GM21390 (cell line): ENCODE measurements around the gene ATG7.

Source experiments
- ATAC-seq: cut with Tn5 transposase; IDR thresholded peaks from one replicate; pipeline ENCODE4 v1.9.1; 2021; ENCODE audit not compliant: unreplicated experiment

ATG7 gene

GRCh38 chr3:11603628-11604027 lies 331.4 kb downstream of the ATG7 start:
- no peak for ATAC-seq

GRCh38 chr3:11604139-11604892 lies 332.1 kb downstream of the ATG7 start:
- ATAC-seq: no peak

GRCh38 chr3:11605398-11605797 lies 333.2 kb downstream of the ATG7 start:
- no peak for ATAC-seq

DNA sequence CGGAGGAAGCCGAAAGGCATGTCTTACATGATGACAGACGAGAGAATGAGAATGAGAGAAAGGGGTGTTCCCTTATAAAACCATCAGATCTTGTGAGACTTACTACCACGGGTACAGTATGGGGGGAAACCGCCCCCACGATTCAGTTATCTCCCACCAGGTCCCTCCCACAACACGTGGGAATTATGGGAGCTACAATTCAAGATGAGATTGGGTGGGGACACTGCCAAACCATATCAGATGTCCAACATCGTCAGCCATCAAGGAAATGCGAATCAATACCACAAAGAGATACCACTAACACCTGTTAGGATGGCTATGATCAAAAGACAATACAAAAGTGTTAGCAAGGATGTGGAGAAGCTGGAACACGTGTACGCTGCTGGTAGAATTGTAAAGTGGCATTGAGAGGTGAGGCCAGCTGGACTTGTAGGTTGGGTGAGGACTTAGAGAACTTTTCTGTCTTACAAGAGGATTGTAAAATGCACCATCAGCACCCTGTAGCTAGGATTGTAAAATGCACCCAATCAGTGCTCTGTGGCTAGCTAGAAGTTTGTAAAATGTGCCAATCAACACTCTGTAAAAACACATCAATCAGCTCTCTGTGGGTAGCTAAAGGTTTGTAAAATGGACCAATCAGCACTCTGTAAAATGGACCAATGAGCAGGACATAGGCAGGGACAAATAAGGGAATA lies 334.0 kb downstream of the ATG7 start:
- no peak for ATAC-seq

GRCh38 chr3:11606865-11607440 lies 334.8 kb downstream of the ATG7 start:
- no peak for ATAC-seq
